Right lobe of liver (tissue), 6 donors: ENCODE measurements around the gene IST1. TPM values are rescaled to one million over a fixed set of nuclear protein-coding genes. Genes with fewer than 3 reads are reported as not detected.

Experiments used
- ATAC-seq, 4 donors: fragments of 200-7000 bp; cut with Tn5 transposase; one replicate each; pipeline ENCODE4 v1.9.1; 2020; ENCODE audit warnings: mild to moderate bottlenecking in 4 of 4, moderate library complexity in 4 of 4
- DNase-seq, 3 donors: peaks; one replicate each; pipeline ENCODE4 v3.0.0-alpha.2; 2020
- H3K27ac ChIP-seq, 3 donors: fragments of 200-600 bp; one replicate each; pipeline ENCODE4 v1.8.0; 2022
- H3K27me3 ChIP-seq, 2 donors: fragments of 200-600 bp; one replicate each; pipeline ENCODE4 v1.8.0; 2022
- H3K36me3 ChIP-seq, 4 donors: fragments of 200-600 bp; sonication (generic) in 1 of 4; one replicate each; pipeline versions ENCODE4 v1.5.1 to v1.8.0; 2017 to 2022; ENCODE audit warnings: control low read depth in 1 of 4
- H3K4me1 ChIP-seq, 4 donors: fragments of 200-600 bp; sonication (generic) in 1 of 4; one replicate each; pipeline versions ENCODE4 v1.5.1 to v1.8.0; 2017 to 2022; ENCODE audit warnings: control low read depth in 1 of 4
- H3K4me3 ChIP-seq, 3 donors: fragments of 200-600 bp; one replicate each; pipeline ENCODE4 v1.8.0; 2022
- H3K9me3 ChIP-seq, 4 donors: fragments of 200-600 bp; sonication (generic) in 1 of 4; one replicate each; pipeline versions ENCODE4 v1.5.1 to v1.8.0; 2017 to 2022; ENCODE audit warnings: control low read depth in 1 of 4
- POLR2A ChIP-seq: fragments of 450-650 bp; IDR thresholded peaks from one replicate; pipeline ENCODE4 v1.6.1; 2017; ENCODE audit warnings: antibody characterized with exemption, mild to moderate bottlenecking
- WGBS: methylation state at CpG from one replicate; pipeline ENCODE4 v1.1.6; 2018; ENCODE audit warnings: low coverage, low lambda C conversion rate; ENCODE audit not compliant: insufficient coverage; ENCODE audit errors: missing lambda C conversion rate; 5-methylcytosine and 5-hydroxymethylcytosine counted together
- intact Hi-C, 2 donors: fragments of 100-400 bp; cut with DNase I; formaldehyde crosslinking; loops; one replicate each; pipeline versions ENCODE4 v1.11.2 to v1.14.1; 2022
- total RNA-seq, 6 experiments: library from RNA; depleted of rRNA in 2 of 6; stranded (reverse); fragments of >200 nt in 2 of 6; fragmentation: NEBNext Ultra II Directional in 3 of 6; extraction: Animal tissue kit (Norgen Biotek cat#: 25700) in 3 of 6; gene quantifications; one replicate each; pipeline versions ENCODE4 v1.1.0 to v1.2.4, GENCODE V29; 2016 to 2023
- TF ChIP-seq, protein P1 (sequence below), 4 donors: fragments of 200-600 bp in 3 of 4; fragments of 450-650 bp in 1 of 4; IDR thresholded peaks; one replicate each; pipeline versions ENCODE4 v1.5.1 to v1.8.0; 2016 to 2022; ENCODE audit warnings: antibody characterized with exemption in 4 of 4, mild to moderate bottlenecking in 2 of 4
- donor health status: DM: no; HTN: yes; CAD: no.
- donor health status: DM: no; HTN: no; CAD: no.
- donor health status: DM: no; HTN: no; CAD: no.
- donor health status: DM: no; HTN: yes; CAD: no.
- donor health status: DM: no; HTN: yes; CAD: no.

The IST1 gene
- total RNA-seq, 6 experiments from 2014 or later = 44.7 to 73.4 (median 65.5) TPM

DNA sequence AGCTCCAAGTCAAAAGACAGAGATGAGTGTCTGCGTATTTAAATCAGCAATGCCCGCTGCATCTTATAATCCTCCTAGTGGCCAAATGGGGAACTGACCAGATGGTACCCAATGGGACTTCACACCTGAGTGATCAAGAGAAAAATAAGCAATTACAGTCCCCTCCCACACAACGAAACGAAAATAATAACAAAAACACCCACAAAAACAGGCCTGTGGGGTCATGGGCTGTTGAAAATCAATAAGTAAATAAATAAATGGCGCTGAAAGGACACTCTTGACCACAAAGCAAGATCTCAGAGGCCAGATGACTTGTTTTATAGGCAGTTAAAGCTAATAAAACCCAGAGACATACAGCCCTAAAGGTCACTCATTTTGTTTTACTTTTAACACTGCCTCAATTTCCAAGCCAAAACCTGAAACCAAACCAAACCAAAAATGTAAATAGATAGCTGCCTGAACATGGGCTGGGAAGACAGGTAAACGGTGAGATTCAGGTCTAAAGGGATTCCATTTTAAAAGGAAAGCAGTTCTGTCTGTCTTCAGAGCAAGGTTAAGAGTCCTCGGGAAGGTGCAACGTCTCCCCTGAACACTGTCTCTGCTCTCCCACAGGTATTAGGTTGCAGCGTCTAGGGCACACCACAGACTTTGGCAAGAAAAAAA is 12.7 kb upstream of the IST1 start:
- peak; percentile 68 to 71 (median 70) for ATAC-seq
- intact Hi-C loops = no loop called here
- no peaks in the 10 kb centered on the region for H3K27me3 ChIP-seq
- no peaks in the 10 kb centered on the region for H3K9me3 ChIP-seq
- peak overlapping the region; percentile 81 to 95 (median 92) for H3K4me3 ChIP-seq
- peak overlapping the region in 1 of 3 donors; percentile 69 for H3K27ac ChIP-seq
- no peak for TF ChIP-seq POLR2A
- TF ChIP-seq, protein P1, sequence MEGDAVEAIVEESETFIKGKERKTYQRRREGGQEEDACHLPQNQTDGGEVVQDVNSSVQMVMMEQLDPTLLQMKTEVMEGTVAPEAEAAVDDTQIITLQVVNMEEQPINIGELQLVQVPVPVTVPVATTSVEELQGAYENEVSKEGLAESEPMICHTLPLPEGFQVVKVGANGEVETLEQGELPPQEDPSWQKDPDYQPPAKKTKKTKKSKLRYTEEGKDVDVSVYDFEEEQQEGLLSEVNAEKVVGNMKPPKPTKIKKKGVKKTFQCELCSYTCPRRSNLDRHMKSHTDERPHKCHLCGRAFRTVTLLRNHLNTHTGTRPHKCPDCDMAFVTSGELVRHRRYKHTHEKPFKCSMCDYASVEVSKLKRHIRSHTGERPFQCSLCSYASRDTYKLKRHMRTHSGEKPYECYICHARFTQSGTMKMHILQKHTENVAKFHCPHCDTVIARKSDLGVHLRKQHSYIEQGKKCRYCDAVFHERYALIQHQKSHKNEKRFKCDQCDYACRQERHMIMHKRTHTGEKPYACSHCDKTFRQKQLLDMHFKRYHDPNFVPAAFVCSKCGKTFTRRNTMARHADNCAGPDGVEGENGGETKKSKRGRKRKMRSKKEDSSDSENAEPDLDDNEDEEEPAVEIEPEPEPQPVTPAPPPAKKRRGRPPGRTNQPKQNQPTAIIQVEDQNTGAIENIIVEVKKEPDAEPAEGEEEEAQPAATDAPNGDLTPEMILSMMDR (IDR thresholded peaks at IDR 0.05) = peak; percentile 87 to 94 (median 92)
- H3K4me1 ChIP-seq = peaks cover 0 to 9% (median 0%) of the 10 kb centered on the region in 4 donors
- H3K36me3 ChIP-seq = peaks cover 0 to 3% (median 0%) of the 10 kb centered on the region in 4 donors
- peak in 1 of 3 donors; percentile 69 for DNase-seq
- WGBS = 1% methylated on average over 9 of the region's 9 CpGs

DNA sequence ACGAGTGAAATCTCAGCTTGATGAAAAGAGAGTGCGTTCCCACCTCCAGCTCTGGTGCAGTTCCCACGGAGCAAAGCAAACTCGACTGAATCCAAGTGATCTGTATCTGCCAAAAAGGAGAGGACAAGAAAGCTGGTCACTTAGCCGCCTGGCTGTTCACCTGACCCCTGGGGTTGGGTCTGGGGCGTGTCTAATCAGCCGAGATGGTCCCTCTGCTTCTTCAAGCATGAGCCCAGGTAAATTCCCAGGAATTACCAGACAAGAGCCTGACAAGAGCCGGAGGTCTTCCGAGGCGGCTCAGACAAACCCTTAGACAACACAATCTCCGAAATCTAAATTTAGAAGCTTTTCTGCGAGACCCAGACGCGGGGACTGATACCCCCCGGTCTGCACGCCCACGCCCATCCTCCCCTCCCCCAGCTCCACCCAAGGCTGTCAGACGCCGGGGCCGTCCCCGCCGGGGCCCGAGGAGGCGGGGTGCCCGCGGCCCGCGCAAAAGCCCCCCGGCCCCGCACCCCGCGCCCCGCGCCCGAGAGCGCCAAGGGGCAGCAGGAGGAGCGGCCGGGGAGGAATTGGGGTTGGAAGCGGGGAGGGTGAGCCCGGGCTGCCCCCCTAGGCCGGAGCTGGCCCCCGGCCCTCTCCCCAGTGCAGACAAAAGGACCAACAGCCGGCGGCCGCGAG is 12.0 kb upstream of the IST1 start:
- ATAC-seq (peak; percentile 27 to 46 (median 32)), DNase-seq (peak in 2 of 3 donors; percentile 54 to 62)
- intact Hi-C loops = no loop called here

DNA sequence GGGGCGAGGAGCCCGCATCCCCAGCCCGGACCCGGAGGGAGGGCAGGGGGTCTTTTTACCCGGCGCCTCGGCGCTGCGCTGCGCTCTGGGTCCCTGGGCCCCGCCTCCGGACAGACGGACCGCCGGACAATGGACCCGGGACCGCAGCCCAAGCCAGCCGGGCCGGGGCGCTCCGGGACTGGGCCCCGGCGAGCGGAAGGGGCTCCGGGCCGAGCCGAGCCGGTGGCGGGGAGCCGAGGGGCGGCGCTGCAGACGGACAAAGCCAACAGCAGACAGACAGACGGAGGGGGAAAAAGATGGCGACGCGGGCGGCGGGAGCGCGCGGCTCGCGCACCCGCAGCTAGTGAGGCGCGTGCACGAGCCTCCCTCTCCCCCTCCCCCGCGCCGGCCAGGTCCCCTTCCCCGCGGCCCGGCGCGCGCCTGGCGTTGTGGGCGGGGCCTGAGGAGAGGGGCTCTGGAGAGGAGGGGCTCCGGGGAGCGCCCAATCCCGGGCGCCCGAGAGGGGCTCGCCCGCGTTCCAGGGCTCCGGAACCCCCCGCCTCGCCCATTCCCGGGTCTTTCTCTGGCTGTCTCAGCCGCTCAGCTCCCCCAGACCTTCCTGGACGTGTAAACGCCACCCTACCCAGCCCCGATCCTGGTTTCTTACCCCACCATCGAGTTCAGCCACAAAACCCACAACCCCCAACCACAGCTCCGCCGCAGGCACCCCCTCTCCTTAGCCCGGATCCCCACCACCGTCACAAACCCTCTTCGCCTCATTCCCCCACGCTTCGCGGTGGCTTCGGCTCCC is 11.3 kb upstream of the IST1 start, which contains the start of gene ZNF821:
Gene ZNF821, minus strand, starts transcription at position 334 of the 790 bp plus-strand sequence. CDS start 4,236 bp downstream, outside the sequence.
- intact Hi-C loops = no loop called here
- WGBS = 3% methylated on average over 14 of the region's 85 CpGs
- TF ChIP-seq, protein P1 (IDR thresholded peaks at IDR 0.05) = peak in 3 of 4 donors; percentile 8 to 42 (median 34)
- peak; percentile 14 for TF ChIP-seq POLR2A

More for the DNA sequence above, 12.0 kb upstream of the IST1 start:
- TF ChIP-seq POLR2A = no peak
- TF ChIP-seq, protein P1 (IDR thresholded peaks at IDR 0.05) = peak in 2 of 4 donors; percentile 38 to 39
- peak overlapping the region; percentile 57 to 76 (median 69) for H3K27ac ChIP-seq
- H3K36me3 ChIP-seq = peaks cover 0 to 3% (median 0%) of the 10 kb centered on the region in 4 donors
- no peaks in the 10 kb centered on the region for H3K27me3 ChIP-seq
- H3K4me1 ChIP-seq = peaks cover 0 to 9% (median 0%) of the 10 kb centered on the region in 4 donors
- WGBS = under 1% methylated on average over 30 of the region's 46 CpGs
- peak overlapping the region; percentile 81 to 95 (median 92) for H3K4me3 ChIP-seq
- no peaks in the 10 kb centered on the region for H3K9me3 ChIP-seq

DNA sequence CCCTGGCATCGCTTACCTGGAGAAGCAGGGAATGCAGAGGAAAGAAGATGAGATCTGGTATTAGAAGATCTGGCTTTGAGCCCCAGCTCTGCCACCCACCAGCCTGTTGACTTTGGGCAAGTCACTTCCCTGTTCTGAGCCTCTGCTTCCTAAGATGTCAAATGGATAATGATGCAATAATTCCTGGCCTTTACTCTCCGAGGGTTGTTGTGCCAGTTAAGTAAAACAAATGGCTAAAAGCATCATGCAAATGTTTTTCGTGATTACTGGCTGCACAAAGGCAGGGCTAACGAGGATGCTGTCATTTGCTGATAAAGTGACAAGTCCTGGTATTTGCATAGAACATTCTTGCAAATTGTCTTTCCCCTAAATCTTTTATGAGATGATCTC is 10.1 kb upstream of the IST1 start:
- no peak for DNase-seq
- Histone ChIP-seq H3K9me3 (no peaks in the 10 kb centered on the region), H3K4me3 (no peak overlapping the region), H3K27me3 (no peaks in the 10 kb centered on the region), H3K36me3 (peaks cover 0 to 3% (median 0%) of the 10 kb centered on the region in 4 donors), H3K27ac (no peak overlapping the region), H3K4me1 (peaks cover 0 to 9% (median 0%) of the 10 kb centered on the region in 4 donors)
- peak in 1 of 4 donors; percentile 23 for ATAC-seq
- no peak for TF ChIP-seq POLR2A
- TF ChIP-seq, protein P1 (IDR thresholded peaks at IDR 0.05) = no peak
- intact Hi-C loops = no loop called here
- 27% methylated on average over 4 of the region's 4 CpGs for WGBS

More for the DNA sequence above, 11.3 kb upstream of the IST1 start, which contains the start of gene ZNF821:
- Histone ChIP-seq H3K9me3 (no peaks in the 10 kb centered on the region), H3K27me3 (no peaks in the 10 kb centered on the region), H3K36me3 (peaks cover 0 to 3% (median 0%) of the 10 kb centered on the region in 4 donors), H3K4me1 (peaks cover 0 to 9% (median 0%) of the 10 kb centered on the region in 4 donors), H3K4me3 (peak within 1 kb of the TSS; percentile 81 to 95 (median 92)), H3K27ac (peak within 1 kb of the TSS; percentile 57 to 76 (median 69))
- DNase-seq (peak; percentile 82 to 84 (median 82)), ATAC-seq (peak; percentile 87 to 95 (median 90))
